Choroid plexus epithelial cell (primary cell): Measurements from ENCODE around the gene MICOS13.
A peak's percentile ranks its signal among the peaks of the same experiment; 100 is the strongest.

Source experiments
- DNase-seq: peaks from one replicate; pipeline ENCODE4 v3.0.0-alpha.2; 2010; ENCODE audit warnings: low read depth
- H3K4me3 ChIP-seq: 2 replicates; pipeline ENCODE4 v1.5.1; 2011; ENCODE audit warnings: low read depth, mild to moderate bottlenecking, control low read depth, low read length, moderate library complexity
- TF ChIP-seq, protein P1 (sequence below): conservative IDR thresholded peaks from 2 replicates; pipeline ENCODE4 v1.5.1; 2011; ENCODE audit warnings: low read depth, mild to moderate bottlenecking, control low read depth, inconsistent platforms, low read length, moderate library complexity

Gene MICOS13

GRCh38 chr19:5718037-5718578 lies 37.8 kb upstream of the MICOS13 start:
- peak overlapping the region; percentile 73 for H3K4me3 ChIP-seq
- TF ChIP-seq, protein P1, sequence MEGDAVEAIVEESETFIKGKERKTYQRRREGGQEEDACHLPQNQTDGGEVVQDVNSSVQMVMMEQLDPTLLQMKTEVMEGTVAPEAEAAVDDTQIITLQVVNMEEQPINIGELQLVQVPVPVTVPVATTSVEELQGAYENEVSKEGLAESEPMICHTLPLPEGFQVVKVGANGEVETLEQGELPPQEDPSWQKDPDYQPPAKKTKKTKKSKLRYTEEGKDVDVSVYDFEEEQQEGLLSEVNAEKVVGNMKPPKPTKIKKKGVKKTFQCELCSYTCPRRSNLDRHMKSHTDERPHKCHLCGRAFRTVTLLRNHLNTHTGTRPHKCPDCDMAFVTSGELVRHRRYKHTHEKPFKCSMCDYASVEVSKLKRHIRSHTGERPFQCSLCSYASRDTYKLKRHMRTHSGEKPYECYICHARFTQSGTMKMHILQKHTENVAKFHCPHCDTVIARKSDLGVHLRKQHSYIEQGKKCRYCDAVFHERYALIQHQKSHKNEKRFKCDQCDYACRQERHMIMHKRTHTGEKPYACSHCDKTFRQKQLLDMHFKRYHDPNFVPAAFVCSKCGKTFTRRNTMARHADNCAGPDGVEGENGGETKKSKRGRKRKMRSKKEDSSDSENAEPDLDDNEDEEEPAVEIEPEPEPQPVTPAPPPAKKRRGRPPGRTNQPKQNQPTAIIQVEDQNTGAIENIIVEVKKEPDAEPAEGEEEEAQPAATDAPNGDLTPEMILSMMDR: no peak
- DNase-seq: peak; percentile 61

DNA sequence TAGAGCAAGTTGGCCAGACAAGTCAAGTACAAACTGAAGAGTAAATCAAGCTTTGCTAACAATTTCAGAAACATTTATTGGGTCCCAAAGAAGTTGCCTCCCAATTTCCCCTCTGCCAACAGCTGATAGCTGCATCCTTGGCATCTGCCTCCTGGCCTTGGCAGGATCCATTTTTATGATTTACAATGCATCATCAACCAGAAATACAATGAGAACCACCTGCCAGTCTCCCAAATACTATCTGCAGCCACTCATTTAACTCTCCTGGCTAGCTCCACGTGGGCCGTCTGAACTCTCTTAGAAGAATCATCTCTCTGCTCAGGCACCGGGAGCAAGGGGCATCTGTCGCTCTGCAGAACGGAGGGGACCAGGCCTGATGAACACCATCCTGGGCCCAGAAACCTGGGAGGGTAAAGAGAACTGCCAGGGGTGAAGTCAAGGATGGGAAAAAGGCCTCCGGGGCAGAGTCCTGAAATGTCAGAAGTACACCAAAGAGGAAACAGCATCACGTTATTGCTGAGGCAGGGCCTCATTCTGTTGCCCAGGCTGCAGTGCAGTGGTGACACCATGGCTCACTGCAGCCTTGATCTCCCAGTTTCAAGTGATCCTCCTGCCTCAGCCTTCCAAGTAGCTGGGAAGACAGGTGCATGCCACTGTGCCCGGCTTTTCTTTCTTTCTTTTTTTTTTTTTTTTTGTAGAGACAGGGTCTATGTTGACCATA lies 37.1 kb upstream of the MICOS13 start:
- TF ChIP-seq, protein P1: no peak
- no peak overlapping the region for H3K4me3 ChIP-seq
- no peak for DNase-seq

DNA sequence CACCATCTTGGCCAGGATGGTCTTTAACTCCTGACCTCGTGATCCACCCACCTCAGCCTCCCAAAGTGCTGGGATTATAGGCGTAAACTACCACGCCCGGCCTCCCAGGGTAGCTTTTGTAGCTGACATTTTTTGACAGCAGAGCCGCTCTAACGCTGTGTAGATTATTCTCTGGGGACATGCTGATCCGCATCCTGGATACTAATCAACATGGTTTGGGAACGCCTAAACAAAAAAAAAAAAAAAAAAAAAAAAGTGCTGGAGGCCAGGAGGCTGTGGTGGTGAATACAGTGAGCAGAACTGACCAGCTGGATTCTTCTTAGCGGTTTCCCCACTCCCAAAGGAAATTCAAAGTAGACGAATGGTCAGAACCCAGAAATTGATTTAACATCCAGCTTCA lies 34.5 kb upstream of the MICOS13 start:
- no peak overlapping the region for H3K4me3 ChIP-seq
- DNase-seq: no peak
- TF ChIP-seq, protein P1: no peak

- DNase-seq: no peak
- no peak overlapping the region for H3K4me3 ChIP-seq
- TF ChIP-seq, protein P1: no peak
These were observed 32.9 kb upstream of the MICOS13 start for GRCh38 chr19:5713228-5713627.

- no peak for DNase-seq
These were observed 31.4 kb upstream of the MICOS13 start for GRCh38 chr19:5711713-5712161.

DNA sequence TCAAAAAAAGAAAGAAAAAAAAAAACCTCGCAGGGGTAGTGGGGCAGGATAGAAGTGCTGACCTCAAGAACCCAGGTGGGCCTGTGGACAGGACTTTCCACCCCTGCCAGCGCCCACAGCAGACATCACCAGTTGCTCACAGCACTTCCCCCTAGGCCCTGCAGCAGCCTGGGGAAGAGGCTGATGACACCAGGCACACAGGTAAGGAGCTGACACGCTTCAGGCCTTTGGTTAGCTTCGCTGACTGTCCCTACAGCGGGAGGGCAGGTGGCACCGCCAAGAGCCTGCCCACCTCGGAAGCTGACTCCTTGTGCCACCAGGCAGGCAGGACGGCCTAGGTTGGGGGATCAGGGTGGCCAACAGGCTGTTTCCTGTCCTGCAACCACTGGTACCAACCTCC lies 30.7 kb upstream of the MICOS13 start:
- no peak for DNase-seq
- H3K4me3 ChIP-seq: no peak overlapping the region
- TF ChIP-seq, protein P1: no peak

More at GRCh38 chr19:5711713-5712161, 31.4 kb upstream of the MICOS13 start:
- TF ChIP-seq, protein P1: no peak
- no peak overlapping the region for H3K4me3 ChIP-seq
